Measurements from ENCODE around the gene CYP2A6. TPM values are rescaled to one million over a fixed set of nuclear protein-coding genes. Genes with fewer than 3 reads are reported as not detected.

Gene CYP2A6
- total and polyA plus RNA-seq, 4 donors, result 0.38 TPM; not detected in 3

DNA sequence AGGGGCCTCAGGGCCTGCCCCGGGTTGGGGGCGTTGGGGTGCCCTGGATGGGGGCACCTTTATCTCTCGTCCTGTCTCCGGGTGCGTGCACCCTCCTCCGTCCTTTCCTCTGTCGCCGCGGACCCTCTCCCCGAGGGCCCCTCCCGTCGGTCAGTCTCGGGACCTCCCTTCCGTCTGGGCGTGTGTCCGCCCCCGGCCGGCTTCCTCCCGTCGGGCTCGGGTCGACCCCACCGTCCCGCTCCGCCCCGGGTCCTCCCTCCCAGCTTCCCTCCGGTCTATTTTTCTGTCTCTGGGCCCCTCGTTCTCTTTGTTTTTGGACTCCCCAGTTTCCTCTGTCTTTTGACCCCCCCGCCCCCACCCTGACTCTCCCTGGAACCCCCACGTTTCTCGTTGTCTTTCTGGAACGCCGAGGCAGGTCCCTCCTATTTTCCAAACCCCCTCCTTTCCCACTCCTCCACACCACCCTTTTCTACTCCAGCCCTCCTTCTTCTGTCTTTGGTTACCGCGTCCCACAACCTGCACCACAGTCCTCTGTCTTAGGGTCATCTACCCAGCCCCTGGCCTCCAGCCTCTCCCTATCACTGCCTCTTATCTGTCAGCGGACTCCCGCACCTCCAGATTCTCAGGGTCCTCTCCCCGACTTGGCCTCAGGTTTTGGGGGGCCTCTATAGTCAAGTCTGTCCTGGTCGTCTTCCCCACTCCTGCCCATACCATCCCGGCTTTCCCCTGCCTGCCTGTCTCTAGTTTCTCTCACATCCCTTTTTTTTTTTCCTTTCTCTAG, 50.5 kb downstream of the CYP2A6 start:
- intact Hi-C loops (cut with DNase I), result loop anchor here (2.0 to 10.0 kb wide), 4 partner anchors 47 to 355 kb away; partner anchors contain the start of genes ACTMAP (in 2 of the 2), SNRPA (in 2 of the 2), COQ8B (in 1 of the 2) and ITPKC (in 1 of the 2)
- 1 to 2% methylated on average over 24 to 40 of the region's 40 CpGs for WGBS, 2 donors
- DNase-seq, result peak in 1 of 2 donors; percentile 89

DNA sequence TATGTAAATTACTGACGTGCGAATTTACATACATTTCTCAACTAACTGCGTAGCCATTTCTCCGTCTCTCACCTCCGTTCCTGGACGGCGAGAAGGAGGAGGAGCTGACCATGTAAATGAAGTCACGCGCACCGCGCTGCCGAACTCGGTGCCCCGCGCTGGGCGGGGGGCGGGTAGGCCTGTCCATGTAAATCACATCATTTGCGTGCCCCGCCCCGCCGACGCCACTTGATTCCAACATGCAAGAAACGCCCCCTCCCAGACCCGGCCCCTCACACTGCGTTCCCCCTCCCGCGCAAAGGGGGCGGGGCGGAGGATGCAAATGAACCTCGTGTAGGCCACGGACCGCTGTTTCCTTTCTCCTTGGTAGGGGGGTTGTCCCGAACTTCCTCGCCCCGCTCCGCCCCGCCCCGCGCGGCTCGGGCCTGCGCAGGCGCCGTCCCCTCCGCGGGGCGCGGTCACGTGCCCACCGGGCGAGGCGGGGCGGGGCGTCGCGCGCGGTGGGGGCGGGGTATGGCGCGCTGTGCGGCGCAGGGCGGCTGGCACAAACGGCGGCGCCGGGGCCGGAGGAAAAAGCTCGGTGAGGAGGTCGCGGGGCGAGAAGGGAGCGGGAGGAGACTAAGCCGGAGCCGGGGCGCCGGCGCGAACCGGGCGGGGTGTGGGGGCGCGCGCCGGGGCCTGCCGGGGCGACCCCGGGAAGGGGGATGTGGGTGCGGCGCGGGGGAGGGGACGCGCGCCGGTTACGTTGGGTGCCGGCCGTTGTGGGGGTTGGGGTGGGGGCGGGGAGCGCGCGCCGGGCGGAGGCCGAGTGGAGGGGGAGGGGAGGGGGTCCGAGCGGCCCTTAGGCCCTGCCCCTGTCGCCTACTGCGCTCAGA, 51.3 kb downstream of the CYP2A6 start, which contains the start of gene EGLN2:
Gene EGLN2 (plus strand): TSS at position 509 of the 875 bp plus-strand sequence. CDS start 1,382 bp downstream, outside the sequence.
- peak; percentile 94 for ATAC-seq (ENCODE audit: low FRiP score)
- Histone ChIP-seq H3K27ac (ENCODE audit: low read depth in 1 of 2, low read length in 2 of 2) (peak within 1 kb of the TSS; percentile 6 to 81), H3K36me3 (ENCODE audit: control insufficient read depth in 1 of 2, insufficient read depth in 2 of 2, low read length in 1 of 2) (peaks cover 0 to 4% of the 10 kb centered on the region in 2 donors), H3K4me3 (ENCODE audit: low read length in 2 of 2) (peak within 1 kb of the TSS; percentile 92 to 94), H3K27me3 (ENCODE audit: control insufficient read depth in 1 of 2, insufficient read depth in 2 of 2, low read length in 1 of 2) (no peaks in the 10 kb centered on the region), H3K9me3 (ENCODE audit: control insufficient read depth, low read length) (no peaks in the 10 kb centered on the region), H3K4me1 (ENCODE audit: control insufficient read depth in 1 of 2, insufficient read depth in 2 of 2, low read length in 2 of 2) (no peaks in the 10 kb centered on the region)
- intact Hi-C loops (cut with DNase I), result loop anchor here (2.0 to 5.0 kb wide), 3 partner anchors 47 to 82 kb away; partner anchors contain the start of genes ACTMAP (in 2 of the 2), SNRPA (in 2 of the 2), COQ8B (in 1 of the 2) and ITPKC (in 1 of the 2)
- 0 to 1% methylated on average over 75 to 110 of the region's 110 CpGs for WGBS, 2 donors
- DNase-seq, result peak; percentile 100

More for the DNA sequence above, 50.5 kb downstream of the CYP2A6 start:
- Histone ChIP-seq H3K36me3 (ENCODE audit: control insufficient read depth in 1 of 2, insufficient read depth in 2 of 2, low read length in 1 of 2) (peaks cover 0 to 4% of the 10 kb centered on the region in 2 donors), H3K9me3 (ENCODE audit: control insufficient read depth, low read length) (no peaks in the 10 kb centered on the region), H3K4me3 (ENCODE audit: low read length in 2 of 2) (peak overlapping the region; percentile 92 to 94), H3K4me1 (ENCODE audit: control insufficient read depth in 1 of 2, insufficient read depth in 2 of 2, low read length in 2 of 2) (no peaks in the 10 kb centered on the region), H3K27ac (ENCODE audit: low read depth in 1 of 2, low read length in 2 of 2) (peak overlapping the region in 1 of 2 donors; percentile 49), H3K27me3 (ENCODE audit: control insufficient read depth in 1 of 2, insufficient read depth in 2 of 2, low read length in 1 of 2) (no peaks in the 10 kb centered on the region)
- ATAC-seq (ENCODE audit: low FRiP score), result peak; percentile 12

DNA sequence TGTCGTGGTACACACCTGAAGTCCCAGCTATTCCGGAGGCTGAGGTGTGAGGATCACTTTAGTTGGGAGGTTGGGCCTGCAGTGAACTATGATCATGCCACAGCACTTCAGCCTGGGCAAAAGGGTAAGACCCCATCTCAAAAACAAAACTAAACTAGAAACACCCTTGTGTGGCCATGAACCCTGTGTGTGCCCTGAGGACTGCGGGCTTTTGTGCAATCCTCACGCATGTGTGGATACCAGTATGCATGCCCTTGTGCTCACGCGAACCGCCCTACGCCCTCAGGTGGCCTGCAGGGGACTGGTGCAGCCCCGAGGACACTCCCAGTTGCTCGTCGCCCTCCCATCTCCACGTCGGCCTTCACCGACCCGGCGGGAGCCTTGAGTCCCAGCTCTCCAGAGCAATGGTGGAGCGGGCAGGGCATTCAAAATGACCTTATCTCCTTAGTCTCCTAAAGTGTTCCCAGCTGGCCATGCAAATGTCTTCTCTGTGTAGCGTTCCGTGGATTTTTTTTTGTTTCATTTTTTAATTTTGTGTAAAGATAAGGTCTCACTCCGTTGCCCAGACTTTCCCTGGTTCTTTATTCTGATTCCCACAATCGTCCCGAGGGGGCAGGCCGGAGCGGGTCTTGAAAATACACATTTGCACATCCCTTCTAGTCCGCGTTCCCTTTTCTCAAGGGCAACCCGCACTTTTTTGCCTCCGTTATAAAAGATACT, 52.1 kb downstream of the CYP2A6 start:
- H3K27ac ChIP-seq (ENCODE audit: low read depth in 1 of 2, low read length in 2 of 2), result peak overlapping the region; percentile 6 to 81
- DNase-seq (peak; percentile 83 to 84), ATAC-seq (ENCODE audit: low FRiP score) (peak; percentile 31)
- WGBS, 2 donors, result 8 to 9% methylated on average over 28 of the region's 28 CpGs
- H3K9me3 ChIP-seq (ENCODE audit: control insufficient read depth, low read length), result no peaks in the 10 kb centered on the region
- no peaks in the 10 kb centered on the region for H3K4me1 ChIP-seq (ENCODE audit: control insufficient read depth in 1 of 2, insufficient read depth in 2 of 2, low read length in 2 of 2)
- peak overlapping the region; percentile 21 to 40 for H3K4me3 ChIP-seq (ENCODE audit: low read length in 2 of 2)
- intact Hi-C loops (cut with DNase I), result loop anchor here (2.0 to 5.0 kb wide), 3 partner anchors 46 to 81 kb away; partner anchors contain the start of genes ACTMAP (in 2 of the 2), SNRPA (in 2 of the 2), COQ8B (in 1 of the 2) and ITPKC (in 1 of the 2)
- peaks cover 0 to 4% of the 10 kb centered on the region in 2 donors for H3K36me3 ChIP-seq (ENCODE audit: control insufficient read depth in 1 of 2, insufficient read depth in 2 of 2, low read length in 1 of 2)
- H3K27me3 ChIP-seq (ENCODE audit: control insufficient read depth in 1 of 2, insufficient read depth in 2 of 2, low read length in 1 of 2), result no peaks in the 10 kb centered on the region

DNA sequence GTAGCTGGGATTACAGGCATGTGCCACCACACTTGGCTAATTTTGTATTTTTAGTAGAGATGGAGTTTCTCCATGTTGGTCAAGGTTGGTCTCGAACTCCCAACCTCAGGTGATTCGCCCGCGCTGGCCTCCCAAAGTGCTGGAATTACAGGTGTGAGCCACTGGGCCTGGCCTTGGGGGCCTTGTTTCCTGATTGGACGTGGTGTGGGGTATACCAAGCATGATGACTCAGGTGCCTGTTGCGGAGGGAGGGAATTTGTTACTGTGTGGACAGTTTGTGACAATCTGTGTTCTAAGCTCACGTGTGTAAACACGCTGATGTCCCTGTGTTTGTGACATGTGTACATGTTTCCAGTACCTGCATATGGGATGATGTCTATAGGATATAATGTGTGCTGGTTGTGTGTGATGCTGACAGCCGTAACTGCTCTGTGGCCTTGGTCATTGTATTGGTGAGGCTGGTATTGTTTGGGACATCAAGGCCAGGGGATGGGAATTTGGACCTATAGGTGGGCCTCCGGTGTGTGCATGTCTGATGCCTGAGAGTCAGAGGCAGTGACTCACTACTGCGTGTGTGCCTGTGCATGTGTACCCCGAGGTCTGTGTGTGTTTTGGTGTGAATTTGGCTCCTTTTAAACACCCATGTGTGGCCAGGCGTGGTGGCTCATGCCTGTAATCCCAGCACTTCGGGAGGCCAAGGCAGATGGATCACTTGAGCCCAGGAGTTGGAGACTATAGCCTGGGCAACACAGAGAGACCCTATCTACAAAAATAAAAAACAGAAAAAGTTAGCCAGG, 52.9 kb downstream of the CYP2A6 start:
- Histone ChIP-seq H3K4me1 (ENCODE audit: control insufficient read depth in 1 of 2, insufficient read depth in 2 of 2, low read length in 2 of 2) (peaks cover 0 to under 1% of the 10 kb centered on the region in 2 donors), H3K36me3 (ENCODE audit: control insufficient read depth in 1 of 2, insufficient read depth in 2 of 2, low read length in 1 of 2) (peaks cover 0 to 4% of the 10 kb centered on the region in 2 donors), H3K9me3 (ENCODE audit: control insufficient read depth, low read length) (no peaks in the 10 kb centered on the region), H3K4me3 (ENCODE audit: low read length in 2 of 2) (no peak overlapping the region), H3K27me3 (ENCODE audit: control insufficient read depth in 1 of 2, insufficient read depth in 2 of 2, low read length in 1 of 2) (no peaks in the 10 kb centered on the region), H3K27ac (ENCODE audit: low read depth in 1 of 2, low read length in 2 of 2) (peak overlapping the region; percentile 6 to 81)
- ATAC-seq (ENCODE audit: low FRiP score) (no peak), DNase-seq (peak; percentile 44 to 58)
- intact Hi-C loops (cut with DNase I), result loop anchor here (5.0 kb wide), 2 partner anchors 45 to 80 kb away; partner anchors contain the start of genes ACTMAP (in 1 of the 2), COQ8B (in 1 of the 2), ITPKC (in 1 of the 2) and SNRPA (in 1 of the 2)
- WGBS, 2 donors, result 90 to 93% methylated on average over 14 of the region's 14 CpGs

Other genes with a start within 250 kb of the CYP2A6 start
- gene LTBP4, start 249.1 kb downstream of the CYP2A6 start, total RNA-seq, result 100 to 1,000 TPM; 286 to 725 TPM
- 100 to 1,000 TPM; 140 to 768 TPM for gene LTBP4, start 249.1 kb downstream of the CYP2A6 start, polyA plus RNA-seq
- gene NUMBL, start 159.8 kb downstream of the CYP2A6 start, total RNA-seq, result 10 to 100 TPM; 51.7 to 95.4 TPM
- gene NUMBL, start 159.8 kb downstream of the CYP2A6 start, polyA plus RNA-seq, result 10 to 100 TPM in 1 of 2 donors, 1 to 10 TPM in 1; 9.8 to 70.2 TPM
- gene COQ8B, start 133.6 kb downstream of the CYP2A6 start, total RNA-seq, result 10 to 100 TPM; 26.2 to 39.3 TPM
- 10 to 100 TPM; 20.5 to 79.8 TPM for gene COQ8B, start 133.6 kb downstream of the CYP2A6 start, polyA plus RNA-seq
- 10 to 100 TPM; 23.9 to 25.7 TPM for gene ITPKC, start 133.3 kb downstream of the CYP2A6 start, total RNA-seq
- gene ITPKC, start 133.3 kb downstream of the CYP2A6 start, polyA plus RNA-seq, result 10 to 100 TPM; 11.1 to 13.8 TPM
- gene ACTMAP, start 100.0 kb downstream of the CYP2A6 start, total RNA-seq, result 1 to 10 TPM; 4.2 to 6.1 TPM
- 1 to 10 TPM in 1 of 2 donors, under 1 TPM in 1; 0.88 to 3.2 TPM for gene ACTMAP, start 100.0 kb downstream of the CYP2A6 start, polyA plus RNA-seq
- 10 to 100 TPM; 40.5 to 47.2 TPM for gene SNRPA, start 99.2 kb downstream of the CYP2A6 start, total RNA-seq
- gene SNRPA, start 99.2 kb downstream of the CYP2A6 start, polyA plus RNA-seq, result 10 to 100 TPM; 26.7 to 49.1 TPM
- gene MIA, start 74.9 kb downstream of the CYP2A6 start, total RNA-seq, result 1 to 10 TPM; 1.7 to 3.6 TPM
- not detected for gene MIA, start 74.9 kb downstream of the CYP2A6 start, polyA plus RNA-seq
- 10 to 100 TPM; 28.1 to 33.3 TPM for gene RAB4B, start 72.2 kb downstream of the CYP2A6 start, total RNA-seq
- 10 to 100 TPM; 19.3 to 67.2 TPM for gene RAB4B, start 72.2 kb downstream of the CYP2A6 start, polyA plus RNA-seq
- 100 to 1,000 TPM in 1 of 2 donors, 10 to 100 TPM in 1; 85.7 to 102 TPM for gene EGLN2, start 51.3 kb downstream of the CYP2A6 start, total RNA-seq
- 100 to 1,000 TPM in 1 of 2 donors, 10 to 100 TPM in 1; 60.0 to 120 TPM for gene EGLN2, start 51.3 kb downstream of the CYP2A6 start, polyA plus RNA-seq
- gene CYP2A7, start 31.8 kb upstream of the CYP2A6 start, total RNA-seq, result not detected
- gene CYP2A7, start 31.8 kb upstream of the CYP2A6 start, polyA plus RNA-seq, result not detected
- not detected for gene CYP2B6, start 140.8 kb upstream of the CYP2A6 start, total RNA-seq
- gene CYP2B6, start 140.8 kb upstream of the CYP2A6 start, polyA plus RNA-seq, result 1 to 10 TPM in 1 of 2 donors, not detected in 1; 1.6 TPM
- gene CYP2A13, start 238.0 kb upstream of the CYP2A6 start, total RNA-seq, result not detected
- gene CYP2A13, start 238.0 kb upstream of the CYP2A6 start, polyA plus RNA-seq, result not detected

Data from aorta (tissue), 5 donors.